Subcutaneous abdominal adipose tissue (tissue), 5 donors: ENCODE data around the gene SLC26A2.

Source experiments
- H3K27ac ChIP-seq: one replicate; pipeline ENCODE4 v1.7.0; 2013; ENCODE audit warnings: low read depth, mild to moderate bottlenecking, inconsistent platforms, low read length, moderate library complexity
- H3K27me3 ChIP-seq, 5 donors: one replicate each; pipeline ENCODE4 v1.7.0; 2013; ENCODE audit warnings: low read length in 5 of 5, inconsistent platforms in 1 of 5; ENCODE audit not compliant: control insufficient read depth in 5 of 5, insufficient read depth in 4 of 5
- H3K36me3 ChIP-seq, 5 donors: one replicate each; pipeline ENCODE4 v1.7.0; 2013; ENCODE audit warnings: low read length in 5 of 5; ENCODE audit not compliant: control insufficient read depth in 5 of 5, insufficient read depth in 5 of 5
- H3K4me1 ChIP-seq, 5 donors: one replicate each; pipeline ENCODE4 v1.7.0; 2013; ENCODE audit warnings: low read length in 5 of 5, mild to moderate bottlenecking in 3 of 5, moderate library complexity in 1 of 5; ENCODE audit not compliant: control insufficient read depth in 5 of 5, insufficient read depth in 5 of 5
- H3K4me3 ChIP-seq, 5 donors: one replicate each; pipeline ENCODE4 v1.7.0; 2013; ENCODE audit warnings: low read length in 5 of 5, low read depth in 1 of 5
- H3K9ac ChIP-seq, 5 donors: one replicate each; pipeline ENCODE4 v1.7.0; 2013; ENCODE audit warnings: low read length in 5 of 5, mild to moderate bottlenecking in 4 of 5, moderate library complexity in 3 of 5
- H3K9me3 ChIP-seq, 5 donors: one replicate each; pipeline ENCODE4 v1.7.0; 2013; ENCODE audit warnings: low read length in 5 of 5; ENCODE audit not compliant: control insufficient read depth in 5 of 5
- donor health status: healthy.
- donor health status: healthy.
- donor health status: healthy.
- donor health status: healthy.
- donor health status: healthy.

Gene SLC26A2

DNA sequence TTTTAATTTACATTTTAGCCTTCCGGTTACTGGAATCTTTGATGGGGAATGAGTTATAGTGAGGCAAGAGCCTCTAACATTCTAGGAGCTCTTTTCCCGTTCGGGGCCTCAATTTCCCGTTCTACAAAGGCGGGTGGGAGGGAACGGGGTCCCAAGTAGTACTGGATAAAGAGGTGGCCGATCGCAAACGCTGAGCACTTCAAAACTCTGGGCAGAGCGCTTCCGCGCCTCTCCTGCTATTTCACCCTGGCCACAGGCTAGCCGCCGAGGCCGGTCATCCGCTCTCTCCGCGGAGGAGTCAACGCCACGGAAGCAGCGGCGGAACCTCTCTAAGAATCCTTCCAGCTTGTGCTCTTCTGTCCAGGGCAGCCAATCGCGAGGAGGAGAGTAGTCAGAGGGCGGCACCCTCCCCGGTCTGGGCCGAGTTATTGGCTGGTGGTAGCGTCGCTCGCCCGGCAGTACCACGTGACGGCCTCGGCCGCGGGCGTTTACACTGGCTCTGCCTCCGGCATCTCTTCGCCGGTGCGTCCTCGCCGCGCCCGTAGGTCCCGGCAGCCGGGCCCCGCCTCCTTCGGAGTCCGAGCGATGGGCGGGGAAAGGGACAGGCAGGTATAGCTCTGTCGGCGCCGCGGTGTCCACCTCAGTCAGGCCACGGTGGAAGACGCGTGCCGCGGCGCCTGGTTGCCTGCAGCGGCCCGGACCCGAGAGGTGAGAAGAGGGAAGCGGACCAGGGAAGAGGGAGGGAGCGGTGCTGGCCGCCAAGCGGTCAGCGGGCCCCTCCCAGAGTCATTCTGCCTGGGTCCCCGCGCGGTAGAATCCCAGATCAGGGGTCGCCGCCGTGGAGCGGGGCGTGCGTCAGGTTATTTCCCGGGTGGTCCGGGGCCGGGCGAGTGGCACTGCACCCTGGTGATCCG, at the start of gene SLC26A2:
Gene SLC26A2 (plus strand): TSS at position 487 of the 914 bp plus-strand sequence. CDS start 16,895 bp downstream, outside the sequence.
- H3K27me3 ChIP-seq, result no peaks in the 10 kb centered on the region
- H3K27ac ChIP-seq, result peak within 1 kb of the TSS; percentile 88
- peak within 1 kb of the TSS; percentile 80 to 93 (median 86) for H3K9ac ChIP-seq
- H3K4me1 ChIP-seq, result peaks cover 3 to 20% (median 16%) of the 10 kb centered on the region in 5 donors
- peak within 1 kb of the TSS; percentile 70 to 84 (median 79) for H3K4me3 ChIP-seq
- no peaks in the 10 kb centered on the region for H3K9me3 ChIP-seq
- H3K36me3 ChIP-seq, result no peaks in the 10 kb centered on the region

DNA sequence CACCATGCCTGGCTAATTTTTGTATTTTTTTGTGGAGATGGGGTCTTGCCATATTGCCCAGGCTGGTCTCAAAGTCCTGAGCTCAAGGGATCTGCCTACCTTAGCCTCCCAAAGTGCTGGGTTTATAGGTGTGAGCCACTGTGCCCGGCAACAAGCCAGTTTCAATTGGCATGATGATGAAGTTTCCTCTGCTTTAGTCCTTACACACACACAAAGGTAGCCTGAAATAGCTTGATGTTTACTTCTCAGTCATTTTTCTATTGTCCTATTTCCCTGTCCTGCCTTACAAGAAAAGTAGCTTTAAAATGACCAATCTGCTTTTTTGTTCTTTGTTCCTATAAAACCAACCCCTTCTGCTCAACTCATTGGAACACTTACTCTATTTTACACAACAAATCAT, 49.5 kb upstream of the SLC26A2 start:
- no peaks in the 10 kb centered on the region for H3K9me3 ChIP-seq
- no peak overlapping the region for H3K4me3 ChIP-seq
- H3K36me3 ChIP-seq, result no peaks in the 10 kb centered on the region
- peaks cover 0 to 4% (median 0%) of the 10 kb centered on the region in 5 donors for H3K27me3 ChIP-seq
- no peak overlapping the region for H3K27ac ChIP-seq
- H3K4me1 ChIP-seq, result no peaks in the 10 kb centered on the region
- no peak overlapping the region for H3K9ac ChIP-seq

GRCh38 chr5:149912226-149912871, 48.2 kb upstream of the SLC26A2 start:
- H3K9ac ChIP-seq, result no peak overlapping the region
- no peaks in the 10 kb centered on the region for H3K9me3 ChIP-seq
- peaks cover 0 to 4% (median 0%) of the 10 kb centered on the region in 5 donors for H3K27me3 ChIP-seq
- H3K4me3 ChIP-seq, result no peak overlapping the region
- H3K36me3 ChIP-seq, result no peaks in the 10 kb centered on the region
- H3K27ac ChIP-seq, result no peak overlapping the region
- no peaks in the 10 kb centered on the region for H3K4me1 ChIP-seq

DNA sequence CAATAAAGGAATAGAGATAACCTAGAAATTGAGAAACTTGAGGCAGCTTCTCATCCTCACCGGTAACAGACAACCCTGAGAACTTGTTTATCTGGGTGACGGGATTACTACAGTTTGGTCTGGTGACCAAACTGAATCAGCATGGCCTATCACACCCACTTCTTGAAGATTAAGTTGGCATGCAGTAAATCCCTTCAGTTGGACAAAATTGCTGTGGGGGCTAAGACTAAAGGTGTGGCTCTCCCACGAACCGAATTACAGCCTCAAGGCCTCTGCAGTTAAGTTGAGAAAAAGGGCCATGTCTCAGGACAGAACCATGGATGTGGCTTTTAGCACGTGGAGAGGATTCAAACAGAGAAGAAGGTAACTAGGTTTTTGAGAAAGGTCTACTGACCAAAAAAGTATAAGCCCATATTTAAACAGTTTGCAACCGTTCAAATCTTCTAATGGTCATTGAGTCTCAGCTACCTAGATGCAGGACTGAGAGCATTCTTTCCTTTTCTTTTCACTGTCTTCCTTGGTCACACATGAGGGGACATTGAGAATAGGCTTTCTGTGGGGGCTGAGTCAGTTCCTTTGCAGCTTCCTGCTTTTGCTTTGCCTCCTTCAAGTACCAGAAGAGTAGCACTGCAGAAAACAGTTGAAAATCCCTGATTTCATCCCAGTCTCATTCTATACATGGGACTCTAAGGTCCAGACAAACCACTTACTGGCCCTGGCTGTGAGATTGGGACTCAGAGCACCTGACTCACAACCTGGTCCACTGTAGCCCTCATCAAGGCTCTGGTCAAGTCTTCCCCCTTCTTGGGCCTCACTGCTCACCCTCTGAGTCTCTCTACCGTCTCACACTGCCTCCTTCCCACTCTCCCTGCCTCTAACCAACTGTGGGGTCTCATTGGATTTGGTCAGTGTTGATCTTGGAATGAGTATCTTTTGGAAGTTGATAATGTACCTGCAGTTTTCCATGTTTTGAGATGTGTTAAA, 46.8 kb upstream of the SLC26A2 start:
- H3K9ac ChIP-seq, result no peak overlapping the region
- no peaks in the 10 kb centered on the region for H3K4me1 ChIP-seq
- no peak overlapping the region for H3K27ac ChIP-seq

DNA sequence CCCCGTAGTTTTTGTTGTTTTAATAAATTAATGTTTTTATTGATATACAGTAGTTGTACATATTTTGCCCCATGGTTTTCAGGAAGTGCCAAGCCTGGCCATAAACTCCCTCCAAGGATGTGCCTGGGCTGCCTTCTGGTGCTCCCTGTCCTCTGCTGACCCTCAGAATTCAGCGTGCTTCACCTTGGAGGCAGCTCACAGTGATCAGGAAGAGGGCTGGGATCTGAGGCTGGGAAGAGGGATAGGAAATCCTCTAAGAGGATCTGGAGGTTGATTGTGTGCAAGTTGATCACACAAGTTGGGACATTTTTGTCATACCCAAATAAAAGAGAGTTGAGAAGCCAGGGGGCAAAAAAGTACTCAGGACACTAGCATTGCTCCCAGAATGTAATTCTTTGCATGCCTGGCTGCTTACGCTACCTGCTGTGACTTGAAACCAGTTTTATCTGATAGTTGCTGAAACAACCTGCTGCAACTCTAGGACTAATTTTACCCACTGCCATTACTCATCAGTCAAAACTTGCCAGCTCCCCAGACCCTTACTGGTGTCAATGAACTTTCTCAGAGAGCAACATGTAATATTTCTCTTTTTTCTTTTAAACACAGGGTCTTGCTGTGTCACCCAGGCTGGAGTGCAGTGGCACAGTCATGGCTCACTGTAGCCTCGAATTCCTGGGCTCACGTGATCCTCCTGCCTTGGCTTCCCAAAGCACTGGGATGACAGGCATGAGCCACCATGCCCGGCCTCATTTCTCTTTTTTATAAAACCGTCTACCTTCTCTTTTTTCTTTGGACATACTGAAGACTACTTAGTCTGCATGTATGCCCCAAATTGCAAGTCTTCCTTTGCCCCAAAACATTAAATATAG, 44.9 kb upstream of the SLC26A2 start:
- no peaks in the 10 kb centered on the region for H3K4me1 ChIP-seq
- peaks cover 0 to 4% (median 3%) of the 10 kb centered on the region in 5 donors for H3K27me3 ChIP-seq
- no peak overlapping the region for H3K9ac ChIP-seq
- H3K9me3 ChIP-seq, result no peaks in the 10 kb centered on the region
- no peak overlapping the region for H3K27ac ChIP-seq
- H3K36me3 ChIP-seq, result no peaks in the 10 kb centered on the region
- no peak overlapping the region for H3K4me3 ChIP-seq

More for the DNA sequence above, 46.8 kb upstream of the SLC26A2 start:
- no peaks in the 10 kb centered on the region for H3K9me3 ChIP-seq
- no peaks in the 10 kb centered on the region for H3K36me3 ChIP-seq
- H3K4me3 ChIP-seq, result no peak overlapping the region
- peaks cover 0 to 4% (median 3%) of the 10 kb centered on the region in 5 donors for H3K27me3 ChIP-seq

DNA sequence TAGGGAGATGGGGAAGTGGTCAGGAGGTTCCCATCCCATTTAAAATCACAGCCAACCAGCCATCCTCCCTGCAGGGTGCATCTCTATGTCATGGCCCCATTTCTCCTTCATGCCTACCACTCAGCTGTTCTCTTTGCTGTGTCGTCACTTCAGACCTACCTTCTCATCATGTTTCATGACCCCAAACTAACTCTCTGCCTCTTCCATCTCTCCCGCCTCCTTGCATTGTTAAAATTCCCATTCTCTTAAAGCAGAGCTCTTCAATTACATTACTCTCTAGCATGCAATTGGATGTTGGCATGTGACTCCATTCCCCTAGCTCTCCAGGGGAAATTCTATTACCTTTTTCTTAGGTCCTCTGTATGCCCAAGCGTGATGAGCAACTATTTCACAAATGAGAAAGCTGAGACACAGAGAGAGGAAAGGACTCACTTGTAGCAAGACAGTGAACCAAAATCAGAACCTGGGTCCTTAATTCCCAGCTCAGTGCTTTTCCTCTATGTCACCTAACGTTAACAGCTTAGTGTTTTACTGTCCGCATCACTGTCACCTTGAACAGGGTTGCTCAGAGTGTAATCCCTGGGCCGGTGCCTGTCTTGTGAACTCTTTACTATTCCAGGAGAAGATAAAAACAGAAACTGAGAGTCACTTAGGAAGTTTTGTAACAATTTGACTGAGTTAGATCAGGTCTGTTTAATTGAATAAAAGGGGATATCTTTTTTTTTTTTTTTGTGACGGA, 44.1 kb upstream of the SLC26A2 start:
- Histone ChIP-seq H3K27me3 (peaks cover 0 to 4% (median 0%) of the 10 kb centered on the region in 5 donors), H3K9ac (no peak overlapping the region), H3K36me3 (no peaks in the 10 kb centered on the region), H3K9me3 (no peaks in the 10 kb centered on the region), H3K27ac (no peak overlapping the region), H3K4me3 (no peak overlapping the region), H3K4me1 (no peaks in the 10 kb centered on the region)

GRCh38 chr5:149917073-149917676, 43.4 kb upstream of the SLC26A2 start:
- H3K9me3 ChIP-seq, result no peaks in the 10 kb centered on the region
- no peak overlapping the region for H3K27ac ChIP-seq
- no peaks in the 10 kb centered on the region for H3K4me1 ChIP-seq
- H3K27me3 ChIP-seq, result peaks cover 0 to 4% (median 0%) of the 10 kb centered on the region in 5 donors
- H3K9ac ChIP-seq, result no peak overlapping the region
- H3K4me3 ChIP-seq, result no peak overlapping the region
- no peaks in the 10 kb centered on the region for H3K36me3 ChIP-seq

DNA sequence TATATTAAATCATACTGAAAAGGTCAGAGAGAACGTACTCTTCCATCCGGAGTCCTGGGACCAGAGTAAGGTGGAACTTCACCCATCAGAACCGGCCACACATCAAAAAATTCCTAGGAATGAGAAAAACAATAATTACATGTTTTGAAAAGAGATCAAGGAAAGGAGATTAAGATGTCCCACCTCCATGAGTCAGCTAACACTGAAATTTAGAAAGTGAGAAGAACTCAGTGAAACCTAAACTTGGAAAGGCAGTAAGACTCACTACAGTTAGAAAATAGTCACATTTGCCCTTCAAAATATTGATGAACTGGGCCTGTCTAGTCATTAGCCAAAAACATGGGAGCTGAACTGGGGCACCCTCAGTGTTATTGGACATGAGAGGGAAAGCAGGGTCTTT, 39.0 kb upstream of the SLC26A2 start:
- H3K27ac ChIP-seq, result no peak overlapping the region
- no peak overlapping the region for H3K9ac ChIP-seq
- H3K4me3 ChIP-seq, result no peak overlapping the region
- peaks cover 0 to 3% (median 0%) of the 10 kb centered on the region in 5 donors for H3K27me3 ChIP-seq
- H3K36me3 ChIP-seq, result no peaks in the 10 kb centered on the region
- H3K9me3 ChIP-seq, result no peaks in the 10 kb centered on the region
- no peaks in the 10 kb centered on the region for H3K4me1 ChIP-seq
